Suppressor macrophage treated with lipopolysaccharide for 1 hour (primary cell): Measurements from ENCODE around the gene ZXDC.

ENCODE experiments used
- DNase-seq, 3 donors: peaks; one replicate each; pipeline ENCODE4 v3.0.0-alpha.2; 2020 to 2022

Gene ZXDC

GRCh38 chr3:126412841-126413692 lies 62.6 kb downstream of the ZXDC start:
- no peak for DNase-seq

- DNase-seq: no peak
Observed at GRCh38 chr3:126408099-126408498, 67.6 kb downstream of the ZXDC start.

GRCh38 chr3:126407412-126408044 lies 68.2 kb downstream of the ZXDC start:
- no peak for DNase-seq

GRCh38 chr3:126406389-126407296 lies 69.0 kb downstream of the ZXDC start:
- no peak for DNase-seq

- no peak for DNase-seq
Observed at GRCh38 chr3:126402666-126403302, 72.9 kb downstream of the ZXDC start.

GRCh38 chr3:126402178-126402577 lies 73.5 kb downstream of the ZXDC start:
- no peak for DNase-seq

- DNase-seq: no peak
Observed at GRCh38 chr3:126401611-126402160, 74.0 kb downstream of the ZXDC start.

- DNase-seq: no peak
Observed at GRCh38 chr3:126399756-126400155, 75.9 kb downstream of the ZXDC start.

- DNase-seq: peak; percentile 87 to 96 (median 95)
Observed at GRCh38 chr3:126399351-126399735, 76.3 kb downstream of the ZXDC start.

- DNase-seq: no peak
Observed at GRCh38 chr3:126398423-126399350, 77.0 kb downstream of the ZXDC start.

GRCh38 chr3:126397610-126398422 lies 77.9 kb downstream of the ZXDC start:
- DNase-seq: no peak

- DNase-seq: no peak
Observed at GRCh38 chr3:126396536-126396935, 79.2 kb downstream of the ZXDC start.

GRCh38 chr3:126395846-126396513 lies 79.7 kb downstream of the ZXDC start:
- no peak for DNase-seq

GRCh38 chr3:126394977-126395321 lies 80.7 kb downstream of the ZXDC start:
- DNase-seq: no peak

GRCh38 chr3:126394179-126394976 lies 81.3 kb downstream of the ZXDC start, which contains the start of gene CFAP100:
Gene CFAP100, plus strand, starts transcription at chr3:126394909. Its CDS starts 1,092 bp downstream, at chr3:126396001.
- DNase-seq: peak in 2 of 3 donors; percentile 22

- DNase-seq: no peak
Observed at GRCh38 chr3:126393563-126393962, 82.1 kb downstream of the ZXDC start.

GRCh38 chr3:126392246-126392645 lies 83.4 kb downstream of the ZXDC start:
- no peak for DNase-seq

GRCh38 chr3:126391631-126392030 lies 84.1 kb downstream of the ZXDC start:
- no peak for DNase-seq

GRCh38 chr3:126390751-126391150 lies 84.9 kb downstream of the ZXDC start:
- no peak for DNase-seq
